Lower lobe of right lung (tissue), 2 donors: Measurements from ENCODE around the gene LRGUK. TPM values are rescaled to one million over a fixed set of nuclear protein-coding genes. Genes with fewer than 3 reads are reported as not detected.

ENCODE experiments used
- ATAC-seq, 2 donors: fragments of 200-7000 bp; cut with Tn5 transposase; one replicate each; pipeline ENCODE4 v1.9.1; 2020 to 2022; ENCODE audit warnings: mild to moderate bottlenecking in 2 of 2, moderate library complexity in 2 of 2
- DNase-seq: peaks from one replicate; pipeline ENCODE4 v3.0.0-alpha.2; 2020
- H3K27ac ChIP-seq: fragments of 200-600 bp; one replicate; pipeline ENCODE4 v1.8.0; 2022
- H3K27me3 ChIP-seq: fragments of 200-600 bp; one replicate; pipeline ENCODE4 v1.8.0; 2022; ENCODE audit warnings: low read depth
- H3K36me3 ChIP-seq: fragments of 200-600 bp; one replicate; pipeline ENCODE4 v1.8.0; 2022; ENCODE audit warnings: mild to moderate bottlenecking
- H3K4me1 ChIP-seq: fragments of 200-600 bp; one replicate; pipeline ENCODE4 v1.8.0; 2022
- H3K4me3 ChIP-seq: fragments of 200-600 bp; one replicate; pipeline ENCODE4 v1.8.0; 2022; ENCODE audit warnings: mild to moderate bottlenecking
- H3K9me3 ChIP-seq: fragments of 200-600 bp; one replicate; pipeline ENCODE4 v1.8.0; 2022
- intact Hi-C: fragments of 100-400 bp; cut with DNase I; formaldehyde crosslinking; loops from one replicate; pipeline ENCODE4 v1.11.0; 2022
- total RNA-seq: library from RNA; stranded (reverse); fragmentation: NEBNext Ultra II Directional; extraction: Animal tissue kit (Norgen Biotek cat#: 25700); gene quantifications from one replicate; pipeline ENCODE4 v1.2.1, GENCODE V29; 2021
- TF ChIP-seq, protein P1 (sequence below): fragments of 200-600 bp; IDR thresholded peaks from one replicate; pipeline ENCODE4 v1.8.0; 2022; ENCODE audit warnings: antibody characterized with exemption, mild to moderate bottlenecking
- donor health status: DM: no; HTN: yes; CAD: no; lungs with severe emphysema.

LRGUK gene
- total RNA-seq, 1 donor from 2014 or later, result 1.8 TPM

- Histone ChIP-seq H3K27ac (no peak overlapping the region), H3K9me3 (no peaks in the 10 kb centered on the region), H3K4me1 (no peaks in the 10 kb centered on the region), H3K27me3 (no peaks in the 10 kb centered on the region), H3K36me3 (no peaks in the 10 kb centered on the region), H3K4me3 (no peak overlapping the region)
- intact Hi-C loops, result no loop called here
- no peak for DNase-seq
- ATAC-seq, result no peak
- TF ChIP-seq, protein P1, sequence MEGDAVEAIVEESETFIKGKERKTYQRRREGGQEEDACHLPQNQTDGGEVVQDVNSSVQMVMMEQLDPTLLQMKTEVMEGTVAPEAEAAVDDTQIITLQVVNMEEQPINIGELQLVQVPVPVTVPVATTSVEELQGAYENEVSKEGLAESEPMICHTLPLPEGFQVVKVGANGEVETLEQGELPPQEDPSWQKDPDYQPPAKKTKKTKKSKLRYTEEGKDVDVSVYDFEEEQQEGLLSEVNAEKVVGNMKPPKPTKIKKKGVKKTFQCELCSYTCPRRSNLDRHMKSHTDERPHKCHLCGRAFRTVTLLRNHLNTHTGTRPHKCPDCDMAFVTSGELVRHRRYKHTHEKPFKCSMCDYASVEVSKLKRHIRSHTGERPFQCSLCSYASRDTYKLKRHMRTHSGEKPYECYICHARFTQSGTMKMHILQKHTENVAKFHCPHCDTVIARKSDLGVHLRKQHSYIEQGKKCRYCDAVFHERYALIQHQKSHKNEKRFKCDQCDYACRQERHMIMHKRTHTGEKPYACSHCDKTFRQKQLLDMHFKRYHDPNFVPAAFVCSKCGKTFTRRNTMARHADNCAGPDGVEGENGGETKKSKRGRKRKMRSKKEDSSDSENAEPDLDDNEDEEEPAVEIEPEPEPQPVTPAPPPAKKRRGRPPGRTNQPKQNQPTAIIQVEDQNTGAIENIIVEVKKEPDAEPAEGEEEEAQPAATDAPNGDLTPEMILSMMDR, result no peak
Observed at GRCh38 chr7:134186801-134187200, 59.7 kb downstream of the LRGUK start.

DNA sequence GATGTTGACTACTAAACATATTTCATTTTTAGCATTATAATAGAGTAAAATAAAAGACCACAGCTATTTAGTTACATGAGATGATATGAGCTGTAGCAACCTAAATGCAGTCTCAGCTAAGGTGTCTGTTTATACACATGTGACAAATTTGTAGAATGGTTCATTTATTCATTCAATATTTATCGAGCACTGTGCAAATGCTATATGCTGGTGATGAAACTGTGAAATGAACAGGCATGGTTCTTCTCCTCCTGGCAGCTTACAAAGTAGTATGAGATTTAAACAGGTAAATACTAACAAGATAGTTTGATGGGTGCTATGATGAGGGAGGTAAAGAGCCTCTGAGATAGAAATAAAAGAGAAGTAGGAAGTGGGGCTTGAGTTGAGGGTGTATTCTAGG lies 60.8 kb downstream of the LRGUK start:
- Histone ChIP-seq H3K4me3 (no peak overlapping the region), H3K9me3 (no peaks in the 10 kb centered on the region), H3K27me3 (no peaks in the 10 kb centered on the region), H3K4me1 (no peaks in the 10 kb centered on the region), H3K27ac (no peak overlapping the region), H3K36me3 (no peaks in the 10 kb centered on the region)
- ATAC-seq (no peak), DNase-seq (no peak)
- TF ChIP-seq, protein P1, result no peak
- intact Hi-C loops, result no loop called here

GRCh38 chr7:134188311-134188710 lies 61.2 kb downstream of the LRGUK start:
- ATAC-seq (no peak), DNase-seq (no peak)
- Histone ChIP-seq H3K27ac (no peak overlapping the region), H3K27me3 (no peaks in the 10 kb centered on the region), H3K36me3 (no peaks in the 10 kb centered on the region), H3K4me3 (no peak overlapping the region), H3K4me1 (no peaks in the 10 kb centered on the region), H3K9me3 (no peaks in the 10 kb centered on the region)
- TF ChIP-seq, protein P1, result no peak
- intact Hi-C loops, result no loop called here

DNA sequence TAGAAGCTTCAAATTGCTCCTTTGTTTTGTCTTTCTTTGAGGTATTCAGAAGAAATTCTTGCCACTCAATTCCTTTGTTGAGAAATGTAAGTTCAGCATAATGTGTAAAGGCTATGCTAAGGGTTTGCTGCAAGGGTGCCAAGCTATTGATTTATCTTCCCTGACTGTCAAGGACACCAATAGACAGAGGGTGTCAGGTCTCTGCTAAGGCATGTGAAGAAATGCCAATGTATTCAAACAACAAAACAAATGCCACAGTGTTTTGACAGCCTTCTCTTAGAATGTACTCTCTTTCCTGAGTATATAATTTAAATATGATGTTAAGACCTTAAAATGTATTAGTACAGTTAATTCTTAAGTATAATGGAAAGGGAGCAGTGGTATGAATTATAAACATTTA lies 62.4 kb downstream of the LRGUK start:
- Histone ChIP-seq H3K9me3 (no peaks in the 10 kb centered on the region), H3K4me3 (no peak overlapping the region), H3K4me1 (no peaks in the 10 kb centered on the region), H3K36me3 (no peaks in the 10 kb centered on the region), H3K27ac (no peak overlapping the region), H3K27me3 (no peaks in the 10 kb centered on the region)
- ATAC-seq (no peak), DNase-seq (no peak)
- intact Hi-C loops, result no loop called here
- TF ChIP-seq, protein P1, result no peak

DNA sequence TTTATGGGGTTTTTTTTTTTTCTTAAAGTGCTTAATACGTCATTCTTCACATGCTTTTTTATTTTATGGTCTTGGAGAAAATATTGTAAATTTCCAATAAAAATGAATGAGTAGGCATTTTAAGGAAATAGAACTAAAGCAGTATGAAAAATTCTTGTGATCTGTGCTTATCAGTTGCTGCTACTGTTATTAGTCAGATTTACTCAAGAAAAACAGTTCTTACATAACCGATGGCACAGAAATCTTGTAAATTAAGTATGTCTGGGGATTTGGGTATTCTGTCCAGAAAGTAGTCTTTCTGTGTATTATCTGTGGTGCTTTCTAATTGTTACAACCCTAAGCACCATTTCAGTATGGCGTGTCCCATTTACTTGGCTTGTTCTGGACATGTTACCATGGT lies 64.7 kb downstream of the LRGUK start:
- Histone ChIP-seq H3K4me1 (no peaks in the 10 kb centered on the region), H3K27me3 (no peaks in the 10 kb centered on the region), H3K9me3 (no peaks in the 10 kb centered on the region), H3K27ac (no peak overlapping the region), H3K36me3 (no peaks in the 10 kb centered on the region), H3K4me3 (no peak overlapping the region)
- ATAC-seq (no peak), DNase-seq (no peak)
- intact Hi-C loops, result no loop called here
- TF ChIP-seq, protein P1, result no peak

GRCh38 chr7:134193240-134193639 lies 66.1 kb downstream of the LRGUK start:
- TF ChIP-seq, protein P1, result no peak
- intact Hi-C loops, result no loop called here
- no peaks in the 10 kb centered on the region for H3K9me3 ChIP-seq
- DNase-seq (no peak), ATAC-seq (no peak)
- no peak overlapping the region for H3K27ac ChIP-seq
- no peaks in the 10 kb centered on the region for H3K36me3 ChIP-seq
- H3K27me3 ChIP-seq, result no peaks in the 10 kb centered on the region
- no peaks in the 10 kb centered on the region for H3K4me1 ChIP-seq
- H3K4me3 ChIP-seq, result no peak overlapping the region
